Forelimb muscle (tissue), 1 donor: ENCODE data around the gene ACSL3. TPM values are rescaled to one million over a fixed set of nuclear protein-coding genes. Genes with fewer than 3 reads are reported as not detected.
"Not testable (repeated sequence)": the region's sequence is repeated elsewhere in the genome, so short reads cannot be mapped to it uniquely, and the experiment has no call there.

ENCODE experiments used
- DNase-seq: peaks from one replicate; pipeline ENCODE4 v3.0.0-alpha.2; 2013; ENCODE audit warnings: low read depth
- polyA plus RNA-seq: library from polyadenylated mRNA; unstranded; fragments of 120-200 nt; gene quantifications from one replicate; pipeline ENCODE4 v1.2.1, GENCODE V29; 2013; ENCODE audit not compliant: insufficient read length

ACSL3 gene
- polyA plus RNA-seq, 1 donor: 44.7 TPM

- no peak for DNase-seq
Measured at GRCh38 chr2:222907790-222908441, 47.1 kb downstream of the ACSL3 start.

GRCh38 chr2:222909286-222909685 lies 48.5 kb downstream of the ACSL3 start:
- no peak for DNase-seq

GRCh38 chr2:222912117-222912516 lies 51.3 kb downstream of the ACSL3 start:
- no peak for DNase-seq

- no peak for DNase-seq
Measured at GRCh38 chr2:222912776-222913175, 51.9 kb downstream of the ACSL3 start.

- no peak for DNase-seq
Measured at GRCh38 chr2:222915092-222915957, 54.5 kb downstream of the ACSL3 start.

GRCh38 chr2:222916229-222917197 lies 55.7 kb downstream of the ACSL3 start:
- DNase-seq: no peak

GRCh38 chr2:222917212-222917611 lies 56.4 kb downstream of the ACSL3 start:
- DNase-seq: not testable (repeated sequence)

GRCh38 chr2:222919841-222920526 lies 59.1 kb downstream of the ACSL3 start:
- DNase-seq: no peak

- no peak for DNase-seq
Measured at GRCh38 chr2:222920657-222921186, 59.9 kb downstream of the ACSL3 start.

GRCh38 chr2:222922019-222922800 lies 61.4 kb downstream of the ACSL3 start:
- no peak for DNase-seq

- DNase-seq: no peak
Measured at GRCh38 chr2:222926915-222927314, 66.1 kb downstream of the ACSL3 start.

GRCh38 chr2:222927600-222927999 lies 66.8 kb downstream of the ACSL3 start:
- DNase-seq: no peak

GRCh38 chr2:222928335-222928734 lies 67.5 kb downstream of the ACSL3 start:
- DNase-seq: no peak

- DNase-seq: no peak
Measured at GRCh38 chr2:222930862-222931261, 70.0 kb downstream of the ACSL3 start.

GRCh38 chr2:222931659-222932058 lies 70.8 kb downstream of the ACSL3 start:
- no peak for DNase-seq

- no peak for DNase-seq
Measured at GRCh38 chr2:222933458-222933857, 72.6 kb downstream of the ACSL3 start.

GRCh38 chr2:222935688-222936298 lies 75.0 kb downstream of the ACSL3 start:
- no peak for DNase-seq

GRCh38 chr2:222936705-222937104 lies 75.9 kb downstream of the ACSL3 start:
- DNase-seq: no peak

GRCh38 chr2:222938327-222938726 lies 77.5 kb downstream of the ACSL3 start:
- no peak for DNase-seq
